Ecto neural progenitor cell (in vitro differentiated cells): ENCODE data around the gene KDELR1.

ENCODE experiments used
- DNase-seq: peaks from one replicate; pipeline ENCODE4 v3.0.0-alpha.2; 2018; ENCODE audit warnings: low spot score

KDELR1 gene

GRCh38 chr19:48391100-48392005 lies at the start of gene KDELR1:
KDELR1 (minus strand) TSS chr19:48391551; CDS start chr19:48391358, 193 bp downstream.
- peak; percentile 91 for DNase-seq

GRCh38 chr19:48436586-48436985 lies 45.2 kb upstream of the KDELR1 start:
- no peak for DNase-seq

GRCh38 chr19:48433337-48433736 lies 42.0 kb upstream of the KDELR1 start:
- no peak for DNase-seq

GRCh38 chr19:48428670-48429069 lies 37.3 kb upstream of the KDELR1 start:
- no peak for DNase-seq

GRCh38 chr19:48424694-48425219 lies 33.4 kb upstream of the KDELR1 start:
- DNase-seq, result no peak

- DNase-seq, result no peak
These were observed 30.2 kb upstream of the KDELR1 start for GRCh38 chr19:48421548-48421947.

- peak; percentile 71 for DNase-seq
These were observed 28.0 kb upstream of the KDELR1 start for GRCh38 chr19:48419158-48419920.

GRCh38 chr19:48418317-48419064 lies 27.1 kb upstream of the KDELR1 start:
- DNase-seq, result no peak

GRCh38 chr19:48417421-48417820 lies 26.1 kb upstream of the KDELR1 start:
- DNase-seq, result no peak

GRCh38 chr19:48415806-48416221 lies 24.5 kb upstream of the KDELR1 start:
- DNase-seq, result no peak

- peak; percentile 74 for DNase-seq
These were observed 24.0 kb upstream of the KDELR1 start for GRCh38 chr19:48415395-48415794.

- DNase-seq, result peak; percentile 56
These were observed 22.7 kb upstream of the KDELR1 start for GRCh38 chr19:48413879-48414587.

GRCh38 chr19:48405850-48406249 lies 14.5 kb upstream of the KDELR1 start:
- DNase-seq, result no peak

- no peak for DNase-seq
These were observed 13.8 kb upstream of the KDELR1 start for GRCh38 chr19:48405010-48405659.

GRCh38 chr19:48403606-48404005 lies 12.3 kb upstream of the KDELR1 start:
- DNase-seq, result peak; percentile 76

GRCh38 chr19:48401287-48401686 lies 9.9 kb upstream of the KDELR1 start:
- no peak for DNase-seq

- DNase-seq, result peak; percentile 76
These were observed 8.8 kb upstream of the KDELR1 start for GRCh38 chr19:48400018-48400742.

GRCh38 chr19:48398375-48399235 lies 7.3 kb upstream of the KDELR1 start:
- DNase-seq, result peak; percentile 95

- DNase-seq, result no peak
These were observed 6.7 kb upstream of the KDELR1 start for GRCh38 chr19:48398102-48398374.
